ENCODE results near the gene SPATA20. TPM values are rescaled to one million over a fixed set of nuclear protein-coding genes. Genes with fewer than 3 reads are reported as not detected.

Gene SPATA20
- total and polyA plus RNA-seq, 2 donors (not counting 3 experiments of a cell fraction or from before 2014, with no cell fraction given) = 42.3 to 51.5 TPM

GRCh38 chr17:50542795-50543774 is 3.9 kb upstream of the SPATA20 start:
- Histone ChIP-seq H3K27me3 (ENCODE audit: control insufficient read depth in 2 of 2, insufficient read depth in 2 of 2, low read length in 2 of 2) (no peaks in the 10 kb centered on the region), H3K9me3 (replicated peaks; ENCODE audit: control insufficient read depth, insufficient read depth, low read length) (no peaks in the 10 kb centered on the region), H2AFZ (ENCODE audit: low read depth, low read length) (peak overlapping the region; percentile 96), H3K4me1 (ENCODE audit: control insufficient read depth, extremely low read depth, insufficient read depth, low read length) (peaks cover 17% of the 10 kb centered on the region), H3K36me3 (ENCODE audit: control insufficient read depth in 2 of 2, extremely low read depth in 1 of 2, insufficient read depth in 2 of 2, low read length in 2 of 2) (no peaks in the 10 kb centered on the region), H3K9me1 (replicated peaks; ENCODE audit: control insufficient read depth, extremely low read depth, insufficient read depth, low read length) (no peaks in the 10 kb centered on the region), H4K20me1 (replicated peaks; ENCODE audit: control insufficient read depth, extremely low read depth, insufficient read depth, low read length) (no peaks in the 10 kb centered on the region), H3K27ac (ENCODE audit: insufficient read depth, low read depth, low read length) (no peak overlapping the region), H3K4me3 (replicated peaks in 1 of 3; ENCODE audit: insufficient read depth in 1 of 3, low read depth in 1 of 3, low read length in 3 of 3) (no peak overlapping the region), H3K79me2 (ENCODE audit: control insufficient read depth, insufficient read depth, low read length) (no peaks in the 10 kb centered on the region), H3K9ac (replicated peaks; ENCODE audit: extremely low read depth, insufficient read depth, low read length) (no peak overlapping the region), H3K4me2 (ENCODE audit: insufficient read depth, low read length) (no peak overlapping the region)
- ChIA-PET CTCF (interaction anchor here (0.8 to 2.6 kb wide), 11 partner anchors 8 to 343 kb away, joined by 3 to 12 read pairs (median 4); no protein-coding TSS in a partner anchor), POLR2A (no interaction called here)
- dilution Hi-C loops (cut with MboI; ENCODE audit: extremely low pct_ligation_motif_present, low sequenced_read_pairs) (no loop called here), intact Hi-C loops (cut with micrococcal nuclease) (loop anchor here (1.0 to 10.0 kb wide), 2 partner anchors 61 to 612 kb away; partner anchors contain the start of gene NME1)
- TF ChIP-seq GATA2 (IDR thresholded peaks at IDR 0.05; ENCODE audit: insufficient read depth, insufficient read length, low read depth, low read length) (no peak), POLR2A (IDR thresholded peaks at IDR 0.05; ENCODE audit: low read depth, low read length) (no peak), JUN (IDR thresholded peaks at IDR 0.05; ENCODE audit: borderline replicate concordance, insufficient read depth, insufficient read length, low read depth) (no peak), EZH2 (IDR thresholded peaks at IDR 0.05; ENCODE audit: borderline replicate concordance, low read depth, low read length, severe bottlenecking) (no peak), POLR2AphosphoS5 (IDR thresholded peaks at IDR 0.05; ENCODE audit: insufficient read depth, low read depth, low read length) (no peak), MAX (IDR thresholded peaks at IDR 0.05; ENCODE audit: insufficient read depth, insufficient read length) (no peak), MYC (IDR thresholded peaks at IDR 0.05; ENCODE audit: low read depth, low read length) (no peak), CTCF (IDR thresholded peaks at IDR 0.05; ENCODE audit: extremely low read depth in 1 of 2, insufficient read depth in 1 of 2, low read depth in 1 of 2, low read length in 2 of 2) (no peak), FOS (IDR thresholded peaks at IDR 0.05; ENCODE audit: borderline replicate concordance, insufficient read depth, low read length) (no peak)
- FAIRE-seq (peak; percentile 21), DNase-seq (ENCODE audit: low read depth, low spot score) (no peak)
- no TSS peak for BruUV-seq (replicated peaks)

All from endothelial cell of umbilical vein (primary cell).